Measurements from ENCODE around the gene CYP4F22. TPM values are rescaled to one million over a fixed set of nuclear protein-coding genes. Genes with fewer than 3 reads are reported as not detected.

CYP4F22 gene
- total and polyA plus RNA-seq, 12 donors, result 0.11 to 0.34 TPM; not detected in 10

GRCh38 chr19:15555021-15555420 is 46.7 kb downstream of the CYP4F22 start:
- Histone ChIP-seq H3K36me3 (replicated peaks in 1 of 2) (no peaks in the 10 kb centered on the region), H3K9me3 (replicated peaks in 1 of 3) (no peaks in the 10 kb centered on the region), H3K27me3 (peaks cover 15% of the 10 kb centered on the region), H3K4me3 (no peak overlapping the region), H3K4me1 (replicated peaks in 1 of 2) (peaks cover 12 to 20% of the 10 kb centered on the region in 2 donors), H3K27ac (no peak overlapping the region)
- WGBS, 4 donors, result 59 to 71% (median 61%) methylated on average over 17 of the region's 17 CpGs
- no peak for TF ChIP-seq CTCF (IDR thresholded peaks at IDR 0.05)
- no peak for TF ChIP-seq POLR2A (IDR thresholded peaks at IDR 0.05)
- intact Hi-C loops (cut with DNase I), result loop anchor here (5.0 to 10.0 kb wide), 6 partner anchors 100 to 463 kb away; partner anchors contain the start of gene AKAP8 (in 1 of the 2)
- no peak for DNase-seq

GRCh38 chr19:15555759-15556633 is 47.7 kb downstream of the CYP4F22 start:
- intact Hi-C loops (cut with DNase I), result loop anchor here (2.0 to 10.0 kb wide), 7 partner anchors 101 to 464 kb away; partner anchors contain the start of gene AKAP8 (in 1 of the 2)
- 1 to 2% (median 1%) methylated on average over 27 to 49 of the region's 49 CpGs for WGBS, 4 donors
- peaks cover 9 to 16% of the 10 kb centered on the region in 2 donors for H3K4me1 ChIP-seq (replicated peaks in 1 of 2)
- peak; percentile 60 to 88 (median 84) for TF ChIP-seq CTCF (IDR thresholded peaks at IDR 0.05)
- TF ChIP-seq POLR2A (IDR thresholded peaks at IDR 0.05), result no peak
- DNase-seq, result peak; percentile 86 to 94 (median 93)
- peaks cover 5% of the 10 kb centered on the region for H3K27me3 ChIP-seq
- H3K27ac ChIP-seq, result peak overlapping the region in 2 of 5 donors; percentile 43 to 47
- peak overlapping the region in 1 of 4 donors; percentile 14 for H3K4me3 ChIP-seq
- no peaks in the 10 kb centered on the region for H3K9me3 ChIP-seq (replicated peaks in 1 of 3)
- H3K36me3 ChIP-seq (replicated peaks in 1 of 2), result no peaks in the 10 kb centered on the region

- DNase-seq, result no peak
Measured at GRCh38 chr19:15556634-15557181, 48.4 kb downstream of the CYP4F22 start.

More at GRCh38 chr19:15556634-15557181, 48.4 kb downstream of the CYP4F22 start:
- H3K4me3 ChIP-seq, result no peak overlapping the region
- WGBS, 4 donors, result 0 to 3% (median 1%) methylated on average over 6 to 7 of the region's 7 CpGs
- no peaks in the 10 kb centered on the region for H3K36me3 ChIP-seq (replicated peaks in 1 of 2)
- no peak overlapping the region for H3K27ac ChIP-seq
- intact Hi-C loops (cut with DNase I), result loop anchor here (2.0 to 10.0 kb wide), 7 partner anchors 102 to 464 kb away; partner anchors contain the start of gene AKAP8 (in 1 of the 2)
- H3K27me3 ChIP-seq, result no peaks in the 10 kb centered on the region
- TF ChIP-seq CTCF (IDR thresholded peaks at IDR 0.05) (no peak), POLR2A (IDR thresholded peaks at IDR 0.05) (no peak)
- peaks cover 6 to 12% of the 10 kb centered on the region in 2 donors for H3K4me1 ChIP-seq (replicated peaks in 1 of 2)
- H3K9me3 ChIP-seq (replicated peaks in 1 of 3), result no peaks in the 10 kb centered on the region
